Activated T-helper 17 cell treated with anti-CD3 and anti-CD28 coated beads, Interleukin-2, amount 50 U/mL, for 72 hours (primary cell): Measurements from ENCODE around the gene HIC2. TPM values are rescaled to one million over a fixed set of nuclear protein-coding genes. Genes with fewer than 3 reads are reported as not detected.

ENCODE experiments used
- ATAC-seq: fragments of 150-1000 bp; cut with Tn5 transposase; replicated peaks from 2 replicates; pipeline ENCODE4 v1.10.0; 2021; ENCODE audit warnings: mild to moderate bottlenecking, moderate library complexity
- H3K27ac Mint-ChIP-seq: one replicate; pipeline ENCODE4 v1.8.0; 2022; ENCODE audit warnings: mixed read lengths
- H3K27me3 Mint-ChIP-seq: one replicate; pipeline ENCODE4 v1.8.0; 2022; ENCODE audit warnings: mixed read lengths
- H3K36me3 Mint-ChIP-seq: one replicate; pipeline ENCODE4 v1.8.0; 2022; ENCODE audit warnings: low read depth, mild to moderate bottlenecking, mixed read lengths
- H3K4me1 Mint-ChIP-seq: one replicate; pipeline ENCODE4 v1.8.0; 2022; ENCODE audit warnings: mixed read lengths
- H3K4me3 Mint-ChIP-seq: one replicate; pipeline ENCODE4 v1.8.0; 2022; ENCODE audit warnings: mild to moderate bottlenecking, mixed read lengths
- H3K9me3 Mint-ChIP-seq: one replicate; pipeline ENCODE4 v1.8.0; 2022; ENCODE audit warnings: mixed read lengths
- total RNA-seq, 2 donors: library from RNA; stranded (reverse); gene quantifications; one replicate each; pipeline ENCODE4 v1.2.3, GENCODE V29; 2022

Gene HIC2
- total RNA-seq, 2 donors from 2014 or later: 4.8 to 6.2 TPM

- Mint-ChIP-seq H3K4me3 (no peak overlapping the region), H3K27ac (no peak overlapping the region), H3K27me3 (no peaks in the 10 kb centered on the region), H3K4me1 (no peaks in the 10 kb centered on the region), H3K36me3 (no peaks in the 10 kb centered on the region), H3K9me3 (no peaks in the 10 kb centered on the region)
- ATAC-seq: no peak
Observed at GRCh38 chr22:21443735-21444421, 26.7 kb downstream of the HIC2 start.

DNA sequence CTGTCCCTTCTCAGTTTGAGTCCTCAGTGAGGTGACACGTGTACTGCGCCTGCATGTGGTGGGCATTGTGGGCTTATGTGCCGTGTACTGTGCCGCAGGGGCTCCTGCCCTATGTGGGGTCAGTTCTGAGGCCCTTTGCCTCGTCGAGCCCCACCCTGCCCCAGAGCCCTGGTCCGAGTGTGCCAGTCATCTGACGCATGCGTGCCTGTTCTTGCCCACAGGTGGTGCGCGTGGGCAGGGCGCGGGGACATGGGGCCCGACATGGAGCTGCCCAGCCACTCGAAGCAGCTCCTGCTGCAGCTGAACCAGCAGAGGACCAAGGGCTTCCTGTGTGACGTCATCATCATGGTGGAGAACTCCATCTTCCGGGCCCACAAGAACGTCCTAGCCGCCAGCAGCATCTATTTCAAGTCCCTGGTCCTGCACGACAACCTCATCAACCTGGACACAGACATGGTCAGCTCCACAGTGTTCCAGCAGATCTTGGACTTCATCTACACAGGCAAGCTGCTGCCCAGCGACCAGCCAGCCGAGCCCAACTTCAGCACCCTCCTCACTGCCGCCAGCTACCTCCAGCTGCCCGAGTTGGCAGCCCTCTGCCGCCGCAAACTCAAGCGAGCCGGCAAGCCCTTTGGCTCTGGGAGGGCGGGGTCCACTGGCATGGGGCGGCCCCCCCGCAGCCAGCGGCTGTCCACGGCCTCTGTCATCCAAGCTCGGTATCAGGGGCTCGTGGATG lies 27.7 kb downstream of the HIC2 start:
- no peaks in the 10 kb centered on the region for H3K4me1 Mint-ChIP-seq
- no peaks in the 10 kb centered on the region for H3K36me3 Mint-ChIP-seq
- no peak overlapping the region for H3K4me3 Mint-ChIP-seq
- no peaks in the 10 kb centered on the region for H3K9me3 Mint-ChIP-seq
- ATAC-seq: no peak
- no peak overlapping the region for H3K27ac Mint-ChIP-seq
- H3K27me3 Mint-ChIP-seq: no peaks in the 10 kb centered on the region

DNA sequence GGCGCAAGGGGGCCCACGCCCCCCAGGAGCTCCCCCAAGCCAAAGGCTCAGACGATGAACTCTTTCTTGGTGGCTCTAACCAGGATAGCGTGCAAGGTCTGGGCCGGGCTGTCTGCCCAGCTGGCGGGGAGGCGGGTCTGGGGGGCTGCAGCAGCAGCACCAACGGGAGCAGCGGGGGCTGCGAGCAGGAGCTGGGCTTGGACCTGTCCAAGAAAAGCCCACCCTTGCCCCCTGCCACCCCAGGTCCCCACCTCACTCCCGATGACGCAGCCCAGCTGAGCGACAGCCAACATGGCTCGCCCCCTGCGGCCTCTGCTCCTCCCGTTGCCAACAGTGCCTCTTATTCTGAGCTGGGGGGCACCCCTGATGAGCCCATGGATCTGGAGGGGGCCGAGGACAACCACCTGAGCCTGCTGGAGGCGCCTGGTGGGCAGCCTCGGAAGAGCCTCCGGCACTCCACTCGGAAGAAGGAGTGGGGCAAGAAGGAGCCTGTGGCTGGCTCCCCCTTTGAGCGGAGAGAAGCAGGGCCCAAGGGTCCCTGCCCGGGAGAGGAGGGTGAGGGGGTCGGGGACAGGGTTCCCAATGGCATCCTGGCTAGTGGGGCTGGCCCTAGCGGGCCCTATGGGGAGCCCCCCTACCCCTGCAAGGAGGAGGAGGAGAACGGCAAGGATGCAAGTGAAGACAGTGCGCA lies 28.4 kb downstream of the HIC2 start:
- Mint-ChIP-seq H3K4me1 (no peaks in the 10 kb centered on the region), H3K9me3 (no peaks in the 10 kb centered on the region)

DNA sequence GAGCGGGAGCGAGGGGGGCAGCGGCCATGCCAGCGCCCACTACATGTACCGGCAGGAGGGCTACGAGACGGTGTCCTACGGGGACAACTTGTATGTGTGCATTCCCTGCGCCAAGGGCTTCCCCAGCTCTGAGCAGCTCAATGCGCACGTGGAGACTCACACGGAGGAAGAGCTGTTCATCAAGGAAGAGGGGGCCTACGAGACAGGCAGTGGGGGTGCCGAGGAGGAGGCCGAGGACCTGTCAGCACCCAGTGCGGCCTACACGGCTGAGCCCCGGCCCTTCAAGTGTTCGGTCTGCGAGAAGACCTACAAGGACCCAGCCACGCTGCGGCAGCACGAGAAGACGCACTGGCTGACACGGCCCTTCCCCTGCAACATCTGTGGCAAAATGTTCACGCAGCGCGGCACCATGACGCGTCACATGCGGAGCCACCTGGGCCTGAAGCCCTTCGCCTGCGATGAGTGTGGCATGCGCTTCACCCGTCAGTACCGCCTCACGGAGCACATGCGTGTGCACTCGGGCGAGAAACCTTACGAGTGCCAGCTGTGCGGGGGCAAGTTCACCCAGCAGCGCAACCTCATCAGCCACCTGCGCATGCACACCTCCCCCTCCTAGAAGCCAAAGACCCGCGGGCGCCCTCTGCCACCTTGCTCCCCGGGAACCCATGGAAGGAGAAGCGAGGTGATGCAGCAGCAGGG lies 29.1 kb downstream of the HIC2 start:
- no peaks in the 10 kb centered on the region for H3K36me3 Mint-ChIP-seq
- H3K27ac Mint-ChIP-seq: no peak overlapping the region
- no peaks in the 10 kb centered on the region for H3K27me3 Mint-ChIP-seq
- no peak overlapping the region for H3K4me3 Mint-ChIP-seq
- no peaks in the 10 kb centered on the region for H3K4me1 Mint-ChIP-seq
- no peaks in the 10 kb centered on the region for H3K9me3 Mint-ChIP-seq
- no peak for ATAC-seq

More for the DNA sequence above, 28.4 kb downstream of the HIC2 start:
- H3K36me3 Mint-ChIP-seq: no peaks in the 10 kb centered on the region
- ATAC-seq: no peak
- no peaks in the 10 kb centered on the region for H3K27me3 Mint-ChIP-seq
- H3K27ac Mint-ChIP-seq: no peak overlapping the region
- no peak overlapping the region for H3K4me3 Mint-ChIP-seq

DNA sequence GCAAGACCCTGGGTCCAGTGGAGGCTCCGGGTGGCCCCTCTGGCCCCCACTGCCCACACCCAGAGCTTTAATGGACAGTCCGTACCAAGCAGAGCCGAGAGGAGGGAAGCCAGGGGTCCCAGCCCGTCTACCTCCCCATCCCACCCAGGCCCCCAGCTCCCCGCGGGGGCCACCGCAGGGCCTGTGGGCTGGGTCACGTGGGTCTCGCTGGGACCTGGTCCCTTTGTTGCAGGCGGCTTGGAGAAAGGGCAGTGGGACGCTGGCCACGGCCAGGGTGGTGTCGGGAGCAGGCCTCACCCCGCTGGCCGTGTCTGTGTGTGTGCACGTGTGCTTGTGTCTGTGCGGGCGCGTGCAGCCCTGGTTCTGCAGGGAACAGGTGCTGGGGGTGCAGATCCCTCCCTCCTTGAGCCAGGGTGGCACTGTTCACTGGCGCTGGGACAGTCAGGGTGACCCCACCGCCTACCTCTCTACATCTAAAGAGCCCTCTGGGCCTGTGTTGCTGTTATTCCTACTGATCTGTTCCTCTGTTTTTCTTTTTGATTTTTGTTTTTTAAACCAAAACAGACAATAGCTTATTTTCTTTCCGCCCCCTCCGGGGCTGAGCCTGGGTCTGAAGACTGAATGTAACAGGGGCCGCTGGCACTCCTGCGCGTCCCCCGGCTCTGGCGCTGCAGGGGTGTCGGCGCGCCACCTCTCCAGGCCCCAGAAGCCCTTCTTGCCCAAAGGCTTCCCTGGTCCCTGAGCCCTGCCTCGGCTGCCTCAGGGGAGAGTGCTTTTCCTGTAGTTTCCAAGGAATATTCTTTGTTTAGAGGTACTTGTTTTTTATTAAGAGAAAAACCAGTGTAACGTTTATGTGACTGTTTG lies 29.9 kb downstream of the HIC2 start:
- no peak overlapping the region for H3K27ac Mint-ChIP-seq
- no peaks in the 10 kb centered on the region for H3K27me3 Mint-ChIP-seq

GRCh38 chr22:21447694-21448402 lies 30.7 kb downstream of the HIC2 start:
- no peaks in the 10 kb centered on the region for H3K36me3 Mint-ChIP-seq
- H3K27me3 Mint-ChIP-seq: no peaks in the 10 kb centered on the region
- no peaks in the 10 kb centered on the region for H3K4me1 Mint-ChIP-seq
- H3K4me3 Mint-ChIP-seq: no peak overlapping the region
- no peak overlapping the region for H3K27ac Mint-ChIP-seq
- no peak for ATAC-seq
- no peaks in the 10 kb centered on the region for H3K9me3 Mint-ChIP-seq

More for the DNA sequence above, 29.9 kb downstream of the HIC2 start:
- H3K9me3 Mint-ChIP-seq: no peaks in the 10 kb centered on the region
- no peak for ATAC-seq
- H3K4me1 Mint-ChIP-seq: no peaks in the 10 kb centered on the region
- no peaks in the 10 kb centered on the region for H3K36me3 Mint-ChIP-seq
- H3K4me3 Mint-ChIP-seq: no peak overlapping the region

DNA sequence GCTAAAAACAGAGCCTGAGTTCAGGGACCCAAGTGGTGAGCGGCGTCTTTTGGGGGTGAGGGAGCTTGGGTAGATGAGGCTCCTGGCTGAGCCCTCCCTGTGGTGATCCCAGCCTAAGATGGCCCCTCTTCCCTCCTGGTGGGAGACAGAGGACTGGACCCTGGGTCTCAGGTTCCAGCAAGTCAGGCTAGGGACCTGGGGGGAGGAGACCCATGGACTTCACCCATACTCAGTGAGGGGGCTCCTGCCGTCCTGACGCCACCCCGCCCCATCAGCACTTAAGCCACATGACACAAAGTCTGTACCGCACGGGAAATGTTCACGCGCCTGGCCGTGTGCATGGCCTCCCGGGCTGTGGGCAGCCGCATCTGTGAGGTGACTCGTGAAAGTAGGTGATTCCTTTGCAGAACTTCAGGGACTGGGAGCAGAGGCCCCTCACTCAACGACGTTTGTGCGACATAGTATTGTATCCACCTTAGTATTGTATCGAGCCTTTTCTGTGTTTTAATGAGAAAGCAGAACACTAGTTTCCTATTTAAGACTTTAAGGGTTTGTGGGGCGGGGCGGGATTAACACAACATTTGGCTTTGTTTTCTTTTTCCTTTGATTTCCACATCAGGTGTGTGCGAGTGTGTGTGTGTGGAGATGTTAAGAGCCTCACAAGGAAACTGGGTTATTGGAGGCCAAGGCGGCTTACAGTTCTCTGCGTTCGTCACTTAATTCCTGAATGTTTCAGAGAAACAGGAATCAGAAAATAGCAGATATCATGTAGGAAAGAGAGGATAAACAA lies 31.7 kb downstream of the HIC2 start:
- no peaks in the 10 kb centered on the region for H3K4me1 Mint-ChIP-seq
- ATAC-seq: no peak
- H3K27me3 Mint-ChIP-seq: no peaks in the 10 kb centered on the region
- no peaks in the 10 kb centered on the region for H3K36me3 Mint-ChIP-seq
- no peak overlapping the region for H3K4me3 Mint-ChIP-seq
- no peaks in the 10 kb centered on the region for H3K9me3 Mint-ChIP-seq
- H3K27ac Mint-ChIP-seq: no peak overlapping the region

DNA sequence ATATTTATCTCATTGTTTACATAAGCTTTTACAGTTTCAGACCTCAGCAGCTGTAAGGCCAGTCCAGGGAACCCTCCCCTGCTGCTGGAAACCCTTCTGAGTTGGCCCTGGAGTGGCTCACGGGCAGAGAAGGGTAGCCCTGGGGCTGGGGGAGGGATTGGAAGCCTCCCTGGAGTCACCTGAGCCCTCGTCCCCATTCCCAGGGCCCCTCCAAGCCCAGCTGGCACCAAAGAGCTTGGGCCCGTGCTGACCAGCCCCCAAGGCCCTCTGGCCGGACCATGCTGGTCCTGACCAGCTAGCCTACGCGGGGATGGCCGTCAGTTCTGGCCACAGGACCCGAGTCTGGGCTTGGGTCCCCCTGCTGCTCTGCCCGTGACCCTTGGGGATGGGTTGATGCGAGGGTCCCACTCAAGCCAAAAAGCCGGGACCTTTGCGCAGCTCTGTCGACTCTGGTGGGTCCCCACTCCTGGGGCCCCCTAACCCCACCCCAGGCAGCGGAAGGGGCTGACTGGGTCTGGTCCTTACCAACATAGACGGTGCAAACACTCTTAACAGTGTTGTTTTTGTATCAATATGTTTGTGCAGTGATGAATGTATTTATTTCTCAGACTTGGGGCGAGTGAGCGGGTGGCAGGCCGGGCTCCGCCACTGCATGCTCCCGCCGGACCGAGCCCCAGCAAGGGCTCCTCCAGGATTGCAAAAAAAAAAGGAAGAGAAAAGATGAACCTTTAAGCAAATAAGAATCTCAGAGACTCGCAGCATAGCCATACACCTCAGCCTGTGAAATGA lies 32.6 kb downstream of the HIC2 start:
- Mint-ChIP-seq H3K4me3 (no peak overlapping the region), H3K4me1 (no peaks in the 10 kb centered on the region), H3K9me3 (no peaks in the 10 kb centered on the region), H3K36me3 (no peaks in the 10 kb centered on the region), H3K27me3 (no peaks in the 10 kb centered on the region), H3K27ac (no peak overlapping the region)
- ATAC-seq: no peak

DNA sequence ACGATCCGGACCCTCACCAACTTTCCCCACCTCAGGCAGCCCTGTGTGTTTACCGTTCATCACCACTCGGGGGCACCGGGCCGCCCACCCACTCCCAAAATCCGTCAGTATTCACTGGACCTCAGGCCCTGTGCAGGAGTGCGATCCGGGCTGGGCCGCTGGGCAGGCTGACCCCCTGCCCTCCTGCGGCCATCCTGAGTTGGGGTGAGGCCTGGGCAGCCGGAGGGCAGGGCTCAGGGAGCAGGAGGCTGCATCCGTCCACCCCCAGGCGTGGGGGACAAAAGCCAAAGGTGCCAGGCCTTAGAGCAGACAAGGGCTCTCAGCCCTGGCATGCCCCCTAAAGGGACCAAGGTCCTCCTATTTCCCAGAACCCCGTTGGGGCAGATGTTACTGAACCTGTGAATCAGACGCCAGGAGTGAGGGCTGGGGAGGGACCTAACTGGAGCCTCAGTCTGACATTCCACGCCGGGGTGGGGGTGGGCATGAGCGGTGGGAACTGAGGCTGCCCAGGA lies 33.2 kb downstream of the HIC2 start:
- no peak overlapping the region for H3K27ac Mint-ChIP-seq

DNA sequence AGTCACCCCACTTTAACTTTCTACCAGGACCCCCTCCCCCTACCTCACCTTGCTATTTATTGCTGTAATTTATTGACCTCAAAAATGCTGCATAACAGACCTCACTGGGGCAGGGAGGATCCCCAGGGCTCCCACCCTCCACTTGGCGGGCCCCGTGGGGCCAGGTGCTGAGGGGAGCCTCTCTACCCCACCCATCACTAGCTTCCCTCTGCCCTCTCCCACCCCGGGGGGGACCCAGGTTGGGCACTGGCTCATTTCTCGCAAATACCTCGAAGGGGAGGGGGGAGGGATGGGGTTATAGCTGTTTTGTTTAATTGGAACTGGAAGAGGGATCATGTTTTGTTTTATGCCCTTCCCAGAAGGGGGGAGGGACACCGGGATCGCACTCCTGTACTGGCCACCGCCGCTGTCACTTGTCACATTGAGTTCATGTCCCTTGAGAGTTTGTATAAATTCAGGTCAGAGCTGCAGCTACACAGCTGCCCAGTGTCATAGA lies 33.7 kb downstream of the HIC2 start:
- Mint-ChIP-seq H3K27ac (no peak overlapping the region), H3K36me3 (no peaks in the 10 kb centered on the region), H3K4me3 (no peak overlapping the region), H3K4me1 (no peaks in the 10 kb centered on the region), H3K27me3 (no peaks in the 10 kb centered on the region), H3K9me3 (no peaks in the 10 kb centered on the region)
- no peak for ATAC-seq

More for the DNA sequence above, 33.2 kb downstream of the HIC2 start:
- no peak for ATAC-seq
- Mint-ChIP-seq H3K27me3 (no peaks in the 10 kb centered on the region), H3K9me3 (no peaks in the 10 kb centered on the region), H3K4me3 (no peak overlapping the region), H3K4me1 (no peaks in the 10 kb centered on the region), H3K36me3 (no peaks in the 10 kb centered on the region)

DNA sequence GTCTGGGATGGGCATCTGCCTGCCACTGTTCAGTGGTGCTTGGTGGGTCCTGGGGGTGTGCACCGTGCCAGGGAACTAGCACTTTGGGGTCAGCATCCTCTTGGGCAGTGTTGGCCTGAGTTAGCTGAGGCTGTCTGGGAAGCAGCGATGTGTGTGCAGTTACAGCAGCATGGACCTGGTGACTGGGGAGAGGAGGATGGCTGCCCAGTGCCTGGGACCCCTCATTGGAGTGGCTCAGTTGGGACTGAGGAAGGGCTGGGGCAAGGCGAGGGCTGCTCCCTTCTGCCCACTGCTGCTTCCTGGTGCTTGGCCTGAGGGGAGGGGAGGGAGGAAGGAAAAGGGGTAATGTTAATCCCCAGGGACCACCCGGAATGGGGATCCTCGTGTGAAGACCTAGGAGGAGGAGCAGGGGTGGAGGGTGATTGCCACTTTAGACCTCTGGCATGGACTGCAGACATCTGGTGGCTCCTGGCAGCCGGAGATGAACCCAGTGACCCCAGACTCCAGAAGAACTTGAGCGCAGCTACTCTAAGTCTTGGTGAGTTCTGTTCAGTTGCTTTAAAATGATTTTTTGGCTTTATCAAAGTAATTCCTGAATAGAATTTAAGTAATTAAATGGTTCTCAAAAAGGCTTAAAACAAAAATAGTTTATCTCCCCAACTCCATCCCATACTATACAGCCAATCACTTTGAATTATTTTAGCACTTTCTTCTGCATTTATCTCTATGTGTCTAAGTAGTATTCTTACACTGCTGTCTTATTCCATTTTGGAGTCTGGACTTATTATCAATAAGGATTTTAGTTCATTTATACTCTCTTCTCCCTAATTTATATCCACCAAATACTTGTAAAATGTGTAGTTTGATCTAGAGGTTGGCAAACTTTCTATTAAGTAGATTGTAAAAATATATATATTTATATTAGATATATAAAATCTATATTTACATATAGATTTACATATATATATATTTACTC lies 34.7 kb downstream of the HIC2 start:
- ATAC-seq: no peak
- no peak overlapping the region for H3K27ac Mint-ChIP-seq

More for the DNA sequence above, 34.7 kb downstream of the HIC2 start:
- H3K4me1 Mint-ChIP-seq: no peaks in the 10 kb centered on the region
- H3K9me3 Mint-ChIP-seq: no peaks in the 10 kb centered on the region
- no peaks in the 10 kb centered on the region for H3K27me3 Mint-ChIP-seq
- H3K4me3 Mint-ChIP-seq: no peak overlapping the region
- H3K36me3 Mint-ChIP-seq: no peaks in the 10 kb centered on the region
